GM23248 (cell line): Measurements from ENCODE around the gene TXNL4A.
"Not testable (repeated sequence)": the region's sequence is repeated elsewhere in the genome, so short reads cannot be mapped to it uniquely, and the experiment has no call there.

ENCODE experiments used
- EZH2 ChIP-seq: fragments of 200-600 bp; sonication (generic); IDR thresholded peaks from 2 replicates; pipeline ENCODE4 v1.6.1; 2018; ENCODE audit warnings: antibody characterized with exemption, mild to moderate bottlenecking; ENCODE audit not compliant: insufficient read depth, poor library complexity, severe bottlenecking
- EZH2phosphoT487 ChIP-seq: fragments of 200-600 bp; sonication (generic); IDR thresholded peaks from 2 replicates; pipeline ENCODE4 v1.6.1; 2018; ENCODE audit warnings: antibody characterized with exemption, moderate library complexity, mild to moderate bottlenecking, low read depth; ENCODE audit not compliant: insufficient read depth

- not testable (repeated sequence) for TF ChIP-seq EZH2, EZH2phosphoT487
Measured at GRCh38 chr18:80027719-80028118, 39.4 kb upstream of the TXNL4A start.
